Measurements from ENCODE around the gene GET4.

GET4 gene

GRCh38 chr7:884191-885003, 8.0 kb downstream of the GET4 start:
- in situ Hi-C loops (cut with HindIII; ENCODE audit: low sequenced_read_pairs): no loop called here
- DNase-seq (ENCODE audit: low read depth, low spot score): no peak
- TF ChIP-seq CTCF (IDR thresholded peaks at IDR 0.05; ENCODE audit: low read depth, low read length): no peak
- no peak overlapping the region for H3K4me3 ChIP-seq (ENCODE audit: low read depth, low read length)

- no peak overlapping the region for H3K4me3 ChIP-seq (ENCODE audit: low read depth, low read length)
- no peak for DNase-seq (ENCODE audit: low read depth, low spot score)
- no peak for TF ChIP-seq CTCF (IDR thresholded peaks at IDR 0.05; ENCODE audit: low read depth, low read length)
- in situ Hi-C loops (cut with HindIII; ENCODE audit: low sequenced_read_pairs): no loop called here
Observed at GRCh38 chr7:885261-885892, 9.0 kb downstream of the GET4 start.

GRCh38 chr7:885893-886625, 9.7 kb downstream of the GET4 start:
- no peak overlapping the region for H3K4me3 ChIP-seq (ENCODE audit: low read depth, low read length)
- no peak for TF ChIP-seq CTCF (IDR thresholded peaks at IDR 0.05; ENCODE audit: low read depth, low read length)
- in situ Hi-C loops (cut with HindIII; ENCODE audit: low sequenced_read_pairs): no loop called here
- DNase-seq (ENCODE audit: low read depth, low spot score): no peak

GRCh38 chr7:886626-887487, 10.5 kb downstream of the GET4 start:
- DNase-seq (ENCODE audit: low read depth, low spot score): no peak
- H3K4me3 ChIP-seq (ENCODE audit: low read depth, low read length): no peak overlapping the region
- in situ Hi-C loops (cut with HindIII; ENCODE audit: low sequenced_read_pairs): no loop called here
- TF ChIP-seq CTCF (IDR thresholded peaks at IDR 0.05; ENCODE audit: low read depth, low read length): no peak

- DNase-seq (ENCODE audit: low read depth, low spot score): no peak
- H3K4me3 ChIP-seq (ENCODE audit: low read depth, low read length): no peak overlapping the region
- TF ChIP-seq CTCF (IDR thresholded peaks at IDR 0.05; ENCODE audit: low read depth, low read length): no peak
- in situ Hi-C loops (cut with HindIII; ENCODE audit: low sequenced_read_pairs): no loop called here
Observed at GRCh38 chr7:887488-887820, 11.1 kb downstream of the GET4 start.
